ENCODE data around the gene GSN. TPM values are rescaled to one million over a fixed set of nuclear protein-coding genes. Genes with fewer than 3 reads are reported as not detected.

Gene GSN
- total and polyA plus RNA-seq, 5 experiments from 2014 or later: 2.0 to 7.9 (median 3.3) TPM

GRCh38 chr9:121350036-121350435 lies 82.1 kb downstream of the GSN start:
- peak overlapping the region in 1 of 10 donors; percentile 44 for H3K27ac Mint-ChIP-seq
- no peak for DNase-seq
- H3K9me3 Mint-ChIP-seq: no peaks in the 10 kb centered on the region
- POLR2A ChIA-PET: no interaction called here
- H3K4me1 Mint-ChIP-seq: peaks cover 9 to 40% (median 17%) of the 10 kb centered on the region in 4 donors
- peaks cover 0 to 51% (median 31%) of the 10 kb centered on the region in 3 donors for H3K36me3 Mint-ChIP-seq
- peaks cover 0 to 2% (median 0%) of the 10 kb centered on the region in 5 donors for H3K27me3 Mint-ChIP-seq
- no peak overlapping the region for H3K4me3 Mint-ChIP-seq
- ATAC-seq: no peak

DNA sequence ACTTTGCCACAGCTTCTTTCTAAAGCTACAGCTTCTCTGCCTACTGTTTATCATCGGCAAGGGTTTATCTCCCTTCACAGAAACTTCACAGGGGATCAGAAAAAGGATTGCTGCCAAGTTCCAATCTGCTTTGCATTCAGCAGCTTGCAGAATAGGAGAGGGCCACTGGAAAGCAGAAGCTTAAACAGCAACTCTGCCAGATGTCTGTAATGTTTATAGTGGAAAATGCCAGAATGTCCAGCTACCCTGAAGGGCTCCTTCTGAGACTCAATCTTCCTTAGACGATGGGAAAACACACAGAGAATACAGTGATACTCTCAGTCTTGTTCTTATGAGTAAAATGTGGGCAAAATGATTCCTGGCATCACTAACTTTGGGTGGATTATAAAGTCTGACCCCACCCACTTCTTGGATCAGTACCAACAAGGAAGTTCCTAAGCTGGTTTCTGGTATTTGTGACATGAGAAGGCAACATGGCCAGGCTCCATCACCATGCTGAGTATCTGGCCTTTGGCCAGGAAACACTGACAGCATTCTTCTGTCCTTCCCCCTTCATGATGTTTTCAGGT lies 83.1 kb downstream of the GSN start:
- Mint-ChIP-seq H3K4me3 (no peak overlapping the region), H3K27ac (no peak overlapping the region), H3K4me1 (peaks cover 10 to 44% (median 18%) of the 10 kb centered on the region in 4 donors), H3K36me3 (peaks cover 0 to 48% (median 34%) of the 10 kb centered on the region in 3 donors), H3K9me3 (no peaks in the 10 kb centered on the region), H3K27me3 (peaks cover 0 to 2% (median 0%) of the 10 kb centered on the region in 5 donors)
- ATAC-seq: no peak
- POLR2A ChIA-PET: no interaction called here
- no peak for DNase-seq

- Mint-ChIP-seq H3K36me3 (peaks cover 0 to 31% (median 21%) of the 10 kb centered on the region in 3 donors), H3K4me1 (peaks cover 19 to 62% (median 36%) of the 10 kb centered on the region in 4 donors), H3K27me3 (peaks cover 0 to 2% (median 0%) of the 10 kb centered on the region in 5 donors), H3K9me3 (no peaks in the 10 kb centered on the region), H3K4me3 (peak overlapping the region in 9 of 10 donors; percentile 12 to 72 (median 49)), H3K27ac (peak overlapping the region in 7 of 10 donors; percentile 56 to 87 (median 71))
- DNase-seq (peak in 5 of 10 donors; percentile 32 to 70 (median 48)), ATAC-seq (peak; percentile 91 to 97)
- POLR2A ChIA-PET: interaction anchor here (1.2 kb wide), 1 partner anchor 10 kb away, joined by 3 read pairs; no protein-coding TSS in a partner anchor
Measured at GRCh38 chr9:121353241-121354061, 85.5 kb downstream of the GSN start.

DNA sequence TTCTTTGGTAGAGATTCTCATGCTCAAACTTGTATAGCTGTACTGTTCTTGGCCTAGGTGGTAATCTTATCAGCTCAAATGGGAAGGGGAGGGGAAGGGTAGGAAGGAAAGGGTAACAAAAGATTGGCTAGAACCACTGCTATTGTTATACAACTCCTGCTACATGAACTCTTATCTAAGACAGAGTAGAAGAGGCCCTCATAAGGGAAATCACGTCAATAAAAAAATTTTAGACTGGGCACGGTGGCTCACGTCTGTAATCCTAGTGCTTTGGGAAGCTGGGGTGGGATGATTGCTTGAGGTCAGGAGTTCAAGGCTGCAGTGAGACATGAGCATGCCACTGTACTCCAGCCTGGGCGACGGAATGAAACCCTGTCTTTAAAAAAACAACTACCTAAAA lies 86.2 kb downstream of the GSN start:
- peak overlapping the region in 7 of 10 donors; percentile 7 to 87 (median 56) for H3K27ac Mint-ChIP-seq
- POLR2A ChIA-PET: interaction anchor here (1.0 to 1.2 kb wide), 2 partner anchors 11 to 15 kb away, joined by 3 to 4 read pairs; no protein-coding TSS in a partner anchor
- peaks cover 0 to 24% (median 14%) of the 10 kb centered on the region in 3 donors for H3K36me3 Mint-ChIP-seq
- H3K4me1 Mint-ChIP-seq: peaks cover 24 to 69% (median 43%) of the 10 kb centered on the region in 4 donors
- ATAC-seq (no peak), DNase-seq (no peak)
- H3K27me3 Mint-ChIP-seq: no peaks in the 10 kb centered on the region
- H3K9me3 Mint-ChIP-seq: no peaks in the 10 kb centered on the region
- H3K4me3 Mint-ChIP-seq: peak overlapping the region in 2 of 10 donors; percentile 48 to 72

GRCh38 chr9:121354762-121355161 lies 86.8 kb downstream of the GSN start:
- H3K36me3 Mint-ChIP-seq: peaks cover 0 to 21% (median 14%) of the 10 kb centered on the region in 3 donors
- H3K4me3 Mint-ChIP-seq: no peak overlapping the region
- no peaks in the 10 kb centered on the region for H3K9me3 Mint-ChIP-seq
- H3K4me1 Mint-ChIP-seq: peaks cover 24 to 75% (median 49%) of the 10 kb centered on the region in 4 donors
- DNase-seq (no peak), ATAC-seq (no peak)
- no peaks in the 10 kb centered on the region for H3K27me3 Mint-ChIP-seq
- H3K27ac Mint-ChIP-seq: peak overlapping the region in 1 of 10 donors; percentile 14
- POLR2A ChIA-PET: interaction anchor here (0.7 to 1.2 kb wide), 3 partner anchors 11 to 77 kb away, joined by 3 to 4 read pairs (median 3); no protein-coding TSS in a partner anchor

DNA sequence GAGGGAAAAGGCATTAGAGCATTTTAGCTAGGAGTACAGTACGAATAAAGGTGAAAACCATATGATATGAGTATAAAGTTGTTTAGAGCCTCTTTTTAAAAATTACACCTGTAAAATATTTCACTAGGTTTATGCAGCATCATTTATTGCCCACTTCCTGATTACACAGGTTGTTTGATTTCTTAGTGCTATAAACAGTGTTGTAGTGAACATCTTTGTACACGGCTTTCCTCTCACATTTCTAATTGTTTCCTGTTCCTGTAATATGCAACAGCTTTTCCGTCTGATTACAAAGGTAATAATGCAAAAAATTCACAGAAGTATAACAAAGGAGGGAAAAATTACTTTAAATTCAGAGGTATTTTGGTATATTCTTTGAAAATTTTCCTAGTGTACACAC lies 89.0 kb downstream of the GSN start:
- ATAC-seq (no peak), DNase-seq (no peak)
- Mint-ChIP-seq H3K27ac (peak overlapping the region in 3 of 10 donors; percentile 18 to 61 (median 36)), H3K9me3 (no peaks in the 10 kb centered on the region), H3K27me3 (no peaks in the 10 kb centered on the region), H3K4me3 (peak overlapping the region in 5 of 10 donors; percentile 4 to 54 (median 16)), H3K36me3 (peaks cover 0 to 16% (median 7%) of the 10 kb centered on the region in 3 donors), H3K4me1 (peaks cover 24 to 73% (median 47%) of the 10 kb centered on the region in 4 donors)
- POLR2A ChIA-PET: interaction anchor here (1.8 kb wide), 1 partner anchor 12 kb away, joined by 4 read pairs; no protein-coding TSS in a partner anchor

GRCh38 chr9:121358751-121359150 lies 90.8 kb downstream of the GSN start:
- peak overlapping the region in 9 of 10 donors; percentile 0 to 91 (median 74) for H3K27ac Mint-ChIP-seq
- POLR2A ChIA-PET: no interaction called here
- ATAC-seq (peak in 1 of 2 donors; percentile 53), DNase-seq (no peak)
- no peaks in the 10 kb centered on the region for H3K9me3 Mint-ChIP-seq
- no peaks in the 10 kb centered on the region for H3K27me3 Mint-ChIP-seq
- peaks cover 17 to 74% (median 40%) of the 10 kb centered on the region in 4 donors for H3K4me1 Mint-ChIP-seq
- peak overlapping the region in 9 of 10 donors; percentile 15 to 77 (median 53) for H3K4me3 Mint-ChIP-seq
- H3K36me3 Mint-ChIP-seq: peaks cover 0 to 7% (median 5%) of the 10 kb centered on the region in 3 donors

DNA sequence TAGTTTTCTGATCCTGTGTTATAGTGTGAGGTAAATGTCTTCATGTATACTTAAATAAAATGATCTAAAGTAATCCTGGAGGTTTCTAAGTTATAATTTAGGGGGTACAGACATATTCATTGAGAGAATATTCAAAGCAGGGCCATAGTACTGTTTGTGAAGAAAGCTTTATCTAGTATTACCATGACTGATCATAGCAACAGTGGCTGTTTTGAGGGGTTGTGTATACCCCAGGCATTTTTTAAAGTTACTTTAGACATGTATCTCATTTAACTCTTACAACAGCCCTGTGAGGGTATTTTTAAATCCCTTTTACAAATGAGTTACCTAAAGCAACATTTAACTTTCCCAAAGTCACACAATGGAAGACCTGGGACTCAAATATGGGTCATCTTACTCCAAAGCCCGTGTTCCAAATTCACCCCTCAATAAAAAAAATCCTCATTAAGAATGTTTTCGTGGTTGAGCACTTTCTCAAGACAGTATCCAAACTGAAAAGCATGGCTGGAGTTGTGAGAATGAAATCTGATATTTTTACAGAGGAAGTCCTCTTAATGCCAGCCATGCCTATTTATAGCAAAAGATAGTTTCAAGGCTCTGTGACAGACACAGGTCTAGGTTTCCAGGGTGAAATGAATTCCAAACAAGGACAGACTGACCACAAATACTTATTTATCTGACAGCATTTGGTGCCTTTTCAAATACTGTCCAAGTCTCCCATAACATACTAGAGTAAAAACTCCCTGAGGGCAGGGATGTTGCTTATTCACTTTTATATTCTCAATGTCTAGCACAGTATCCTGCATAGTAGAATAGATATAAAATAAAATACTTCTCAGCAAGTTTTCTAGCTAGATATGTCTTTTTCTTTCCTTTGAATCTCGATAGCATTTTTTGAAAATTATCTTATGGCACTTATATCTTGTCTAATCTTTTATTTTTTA lies 91.7 kb downstream of the GSN start:
- POLR2A ChIA-PET: no interaction called here
- H3K27ac Mint-ChIP-seq: peak overlapping the region in 6 of 10 donors; percentile 2 to 91 (median 65)

GRCh38 chr9:121360601-121361374 lies 92.8 kb downstream of the GSN start:
- H3K4me1 Mint-ChIP-seq: peaks cover 17 to 80% (median 38%) of the 10 kb centered on the region in 4 donors
- no peak for ATAC-seq

More for the DNA sequence above, 91.7 kb downstream of the GSN start:
- no peak for ATAC-seq
- peak overlapping the region in 5 of 10 donors; percentile 1 to 77 (median 45) for H3K4me3 Mint-ChIP-seq
- H3K27me3 Mint-ChIP-seq: no peaks in the 10 kb centered on the region
- no peaks in the 10 kb centered on the region for H3K9me3 Mint-ChIP-seq
- H3K4me1 Mint-ChIP-seq: peaks cover 17 to 76% (median 36%) of the 10 kb centered on the region in 4 donors
- H3K36me3 Mint-ChIP-seq: peaks cover 0 to 4% (median 3%) of the 10 kb centered on the region in 3 donors
- DNase-seq: no peak

DNA sequence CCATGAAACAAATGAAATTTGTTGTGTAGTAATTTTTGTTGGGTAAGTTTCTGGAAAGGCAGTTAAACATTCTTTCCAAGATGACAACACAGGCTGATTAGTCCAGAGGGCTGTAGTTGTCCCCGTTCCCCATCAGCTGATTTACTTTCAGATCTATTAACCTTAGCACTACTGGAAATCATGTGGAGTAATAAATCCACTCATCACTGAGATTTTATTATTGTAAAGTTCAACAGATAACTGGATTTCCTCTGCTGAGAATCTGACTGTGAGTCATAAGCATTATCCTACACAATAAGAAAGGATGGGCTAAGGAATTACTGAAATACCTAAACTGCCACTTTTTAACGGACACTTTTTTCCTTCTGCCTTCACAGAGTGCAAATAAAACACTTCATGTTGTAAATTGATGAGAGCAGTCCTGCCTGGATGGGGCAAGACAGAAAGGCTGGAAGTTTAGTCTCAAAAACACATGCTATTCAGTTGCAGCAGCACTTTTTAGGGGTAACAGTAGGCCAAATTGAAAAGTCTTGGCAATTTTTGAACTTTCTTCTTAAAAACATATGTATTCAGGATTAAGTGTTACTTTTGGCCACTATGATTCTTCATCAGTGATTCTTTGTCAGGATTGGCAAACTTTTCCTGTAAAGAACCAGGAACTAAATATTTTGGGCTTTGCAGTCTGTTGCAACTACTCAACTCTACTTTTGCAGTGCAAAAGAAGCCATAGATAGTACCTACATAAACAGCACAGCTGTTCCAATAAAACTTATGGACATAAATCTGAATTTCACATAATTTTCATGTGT lies 95.1 kb downstream of the GSN start:
- ATAC-seq: no peak
- Mint-ChIP-seq H3K9me3 (no peaks in the 10 kb centered on the region), H3K27me3 (no peaks in the 10 kb centered on the region), H3K36me3 (no peaks in the 10 kb centered on the region), H3K4me1 (peaks cover 12 to 81% (median 33%) of the 10 kb centered on the region in 4 donors), H3K4me3 (no peak overlapping the region), H3K27ac (peak overlapping the region in 2 of 10 donors; percentile 18 to 25)
- POLR2A ChIA-PET: interaction anchor here (0.6 kb wide), 1 partner anchor 653 kb away, joined by 5 read pairs; no protein-coding TSS in a partner anchor
- no peak for DNase-seq

More at GRCh38 chr9:121360601-121361374, 92.8 kb downstream of the GSN start:
- H3K36me3 Mint-ChIP-seq: no peaks in the 10 kb centered on the region
- no peak overlapping the region for H3K4me3 Mint-ChIP-seq
- H3K27ac Mint-ChIP-seq: peak overlapping the region in 1 of 10 donors; percentile 7
- no peaks in the 10 kb centered on the region for H3K27me3 Mint-ChIP-seq
- no peak for DNase-seq
- H3K9me3 Mint-ChIP-seq: no peaks in the 10 kb centered on the region
- POLR2A ChIA-PET: no interaction called here
